HG03108 (cell line): ENCODE data around the gene TGFB1.
"Not testable (repeated sequence)": the region's sequence is repeated elsewhere in the genome, so short reads cannot be mapped to it uniquely, and the experiment has no call there.

Source experiments
- ATAC-seq: cut with Tn5 transposase; IDR thresholded peaks from one replicate; pipeline ENCODE4 v1.9.1; 2021; ENCODE audit warnings: moderate library complexity; ENCODE audit not compliant: unreplicated experiment

TGFB1 gene

GRCh38 chr19:41346916-41347315 is 6.8 kb downstream of the TGFB1 start:
- not testable (repeated sequence) for ATAC-seq

- no peak for ATAC-seq
Observed at GRCh38 chr19:41344162-41344561, 9.6 kb downstream of the TGFB1 start.

- no peak for ATAC-seq
Observed at GRCh38 chr19:41341669-41342490, 11.8 kb downstream of the TGFB1 start.

GRCh38 chr19:41339936-41340335 is 13.8 kb downstream of the TGFB1 start:
- no peak for ATAC-seq

- no peak for ATAC-seq
Observed at GRCh38 chr19:41335467-41335866, 18.3 kb downstream of the TGFB1 start.

- no peak for ATAC-seq
Observed at GRCh38 chr19:41334793-41335192, 18.9 kb downstream of the TGFB1 start.

- no peak for ATAC-seq
Observed at GRCh38 chr19:41332468-41332867, 21.3 kb downstream of the TGFB1 start.

- no peak for ATAC-seq
Observed at GRCh38 chr19:41332000-41332399, 21.7 kb downstream of the TGFB1 start.

- ATAC-seq = no peak
Observed at GRCh38 chr19:41330946-41331678, 22.6 kb downstream of the TGFB1 start.

- ATAC-seq = no peak
Observed at GRCh38 chr19:41330481-41330880, 23.2 kb downstream of the TGFB1 start.

GRCh38 chr19:41328842-41329225 is 24.9 kb downstream of the TGFB1 start:
- no peak for ATAC-seq

GRCh38 chr19:41328157-41328841 is 25.4 kb downstream of the TGFB1 start:
- peak; percentile 6 for ATAC-seq

GRCh38 chr19:41327576-41328156 is 26.1 kb downstream of the TGFB1 start:
- peak; percentile 49 for ATAC-seq

- ATAC-seq = no peak
Observed at GRCh38 chr19:41327076-41327575, 26.6 kb downstream of the TGFB1 start.

- no peak for ATAC-seq
Observed at GRCh38 chr19:41325947-41326706, 27.6 kb downstream of the TGFB1 start.

GRCh38 chr19:41325640-41325946 is 28.1 kb downstream of the TGFB1 start:
- ATAC-seq = no peak

GRCh38 chr19:41324921-41325639 is 28.6 kb downstream of the TGFB1 start:
- ATAC-seq = no peak

- ATAC-seq = no peak
Observed at GRCh38 chr19:41324231-41324702, 29.5 kb downstream of the TGFB1 start.

GRCh38 chr19:41323430-41324125 is 30.1 kb downstream of the TGFB1 start:
- no peak for ATAC-seq
